Natural killer cell (primary cell): ENCODE data around the gene TENT5C. TPM values are rescaled to one million over a fixed set of nuclear protein-coding genes. Genes with fewer than 3 reads are reported as not detected.
A peak's percentile ranks its signal among the peaks of the same experiment; 100 is the strongest.

Experiments
- ATAC-seq, 3 donors: fragments of 150-1000 bp in 2 of 3; fragments of 200-7000 bp in 1 of 3; cut with Tn5 transposase; 1 replicate in 1 of 3; 2 replicates in 2 of 3; pipeline ENCODE4 v1.10.0; 2021; ENCODE audit warnings: mild to moderate bottlenecking in 2 of 3, moderate library complexity in 2 of 3
- DNase-seq, 2 donors: peaks; one replicate each; pipeline versions ENCODE4 v3.0.0 to v3.0.0-alpha.2; 2013 to 2021; ENCODE audit warnings: mixed read lengths in 1 of 2
- H3K27ac ChIP-seq: one replicate; pipeline ENCODE4 v1.5.1; 2013; ENCODE audit warnings: mild to moderate bottlenecking, low read length
- H3K27me3 ChIP-seq: one replicate; pipeline ENCODE4 v1.6.1; 2013; ENCODE audit warnings: low read length; ENCODE audit not compliant: control insufficient read depth, insufficient read depth
- H3K36me3 ChIP-seq: one replicate; pipeline ENCODE4 v1.6.1; 2013; ENCODE audit warnings: low read length; ENCODE audit not compliant: control insufficient read depth, insufficient read depth
- H3K4me1 ChIP-seq: one replicate; pipeline ENCODE4 v1.6.1; 2013; ENCODE audit warnings: low read length; ENCODE audit not compliant: control insufficient read depth, insufficient read depth
- H3K4me3 ChIP-seq: one replicate; pipeline ENCODE4 v1.5.1; 2013; ENCODE audit warnings: low read length
- H3K9me3 ChIP-seq: one replicate; pipeline ENCODE4 v1.6.1; 2013; ENCODE audit warnings: low read length; ENCODE audit not compliant: control insufficient read depth, insufficient read depth
- H3K27ac Mint-ChIP-seq, 2 donors: one replicate each; pipeline ENCODE4 v1.8.0; 2022; ENCODE audit warnings: mild to moderate bottlenecking in 2 of 2, mixed read lengths in 2 of 2, moderate library complexity in 1 of 2
- H3K27me3 Mint-ChIP-seq, 2 donors: one replicate each; pipeline ENCODE4 v1.8.0; 2022; ENCODE audit warnings: low read depth in 2 of 2, mixed read lengths in 2 of 2
- H3K36me3 Mint-ChIP-seq: one replicate; pipeline ENCODE4 v1.8.0; 2022; ENCODE audit warnings: mixed read lengths
- H3K4me1 Mint-ChIP-seq, 2 donors: one replicate each; pipeline ENCODE4 v1.8.0; 2022; ENCODE audit warnings: mixed read lengths in 2 of 2
- H3K4me3 Mint-ChIP-seq: one replicate; pipeline ENCODE4 v1.8.0; 2022; ENCODE audit warnings: mild to moderate bottlenecking, moderate library complexity, mixed read lengths
- H3K9me3 Mint-ChIP-seq, 2 donors: one replicate each; pipeline ENCODE4 v1.8.0; 2022; ENCODE audit warnings: mixed read lengths in 2 of 2
- WGBS: methylation state at CpG from one replicate; pipeline ENCODE4 v1.1.7; 2013; ENCODE audit warnings: missing lambda C conversion rate; ENCODE audit not compliant: insufficient coverage; 5-methylcytosine and 5-hydroxymethylcytosine counted together
- intact Hi-C: fragments of 100-400 bp; cut with micrococcal nuclease; formaldehyde crosslinking; loops from one replicate; pipeline ENCODE4 v1.14.2; 2022
- total RNA-seq, 4 donors: library from RNA; stranded (reverse); fragments of 120-200 nt in 1 of 4; gene quantifications; one replicate each; pipeline versions ENCODE4 v1.2.3 to v1.2.4, GENCODE V29; 2013 to 2022
- TF ChIP-seq, protein P1 (sequence below): fragments of 200-600 bp; IDR thresholded peaks from one replicate; pipeline ENCODE4 v1.8.0; 2022; ENCODE audit warnings: antibody characterized with exemption

TENT5C gene
- total RNA-seq, 3 donors from 2014 or later (not counting 1 experiment from before 2014, with no cell fraction given) = 80.6 to 109 (median 90.9) TPM

DNA sequence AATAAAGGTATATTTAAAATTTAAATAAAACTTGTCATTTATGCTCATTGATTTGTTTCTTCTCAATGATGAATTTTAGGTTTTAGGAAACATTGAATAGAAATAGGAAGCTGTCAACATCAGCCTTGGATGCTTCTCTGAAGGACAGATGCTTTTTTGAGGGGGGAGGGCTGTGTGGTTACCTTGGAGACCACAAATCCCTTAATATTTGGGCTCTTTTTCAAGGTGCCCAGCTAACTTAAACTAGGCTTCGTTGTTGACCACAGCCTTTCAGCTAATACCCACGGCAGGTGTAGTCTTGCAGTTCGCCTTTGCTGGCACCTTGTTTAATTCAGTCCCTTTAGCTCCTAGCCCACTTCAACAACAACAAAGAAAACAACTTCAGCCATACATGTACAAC is 22.5 kb downstream of the TENT5C start:
- H3K9me3 ChIP-seq = no peaks in the 10 kb centered on the region
- intact Hi-C loops = no loop called here
- ATAC-seq = no peak

DNA sequence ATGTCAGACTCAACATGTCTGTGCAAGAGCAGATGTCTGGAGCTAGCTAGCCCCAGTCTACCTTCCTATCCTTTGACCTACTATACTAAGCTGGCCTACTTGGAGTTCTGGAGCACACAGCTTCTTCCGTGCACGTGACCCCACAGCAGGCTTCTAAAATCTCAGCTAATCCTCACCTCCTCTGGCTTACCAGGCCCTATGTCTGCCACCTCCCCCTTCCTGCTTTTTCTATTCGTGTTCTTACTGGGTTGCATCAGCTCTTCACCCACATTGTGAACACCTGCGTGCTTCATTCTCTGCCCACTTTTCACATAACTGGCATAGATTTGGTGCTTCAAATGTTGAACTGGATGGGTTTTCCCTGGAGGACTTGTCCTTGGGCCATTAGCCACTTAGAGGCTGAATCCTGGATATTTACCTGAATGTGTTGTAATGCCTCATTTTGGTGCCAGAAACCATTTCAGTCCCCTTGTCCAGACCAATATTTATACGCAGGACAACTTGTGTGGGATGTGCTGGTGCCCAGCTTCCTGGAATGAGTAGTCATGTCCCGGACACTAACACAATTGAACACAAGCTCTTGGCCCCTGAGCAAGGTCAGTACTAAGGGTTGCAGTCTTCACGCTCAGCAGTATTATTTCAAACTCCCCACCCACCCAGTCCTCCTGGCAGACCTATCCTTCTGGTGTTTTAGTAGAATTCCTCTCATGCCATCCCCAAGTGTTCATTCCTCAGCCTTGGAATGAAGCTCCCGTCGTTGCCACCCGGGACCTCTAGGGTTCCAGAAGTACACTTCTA is 24.0 kb downstream of the TENT5C start:
- ATAC-seq (no peak), DNase-seq (no peak)
- intact Hi-C loops = no loop called here
- Mint-ChIP-seq H3K4me3 (peak overlapping the region; percentile 25), H3K9me3 (no peaks in the 10 kb centered on the region), H3K27me3 (peaks cover 10 to 11% of the 10 kb centered on the region in 2 donors), H3K36me3 (peaks cover 8% of the 10 kb centered on the region), H3K4me1 (peaks cover 19 to 25% of the 10 kb centered on the region in 2 donors), H3K27ac (peak overlapping the region in 1 of 2 donors; percentile 9)
- H3K9me3 ChIP-seq = no peaks in the 10 kb centered on the region
- peaks cover 5% of the 10 kb centered on the region for H3K36me3 ChIP-seq
- H3K4me1 ChIP-seq = peaks cover 11% of the 10 kb centered on the region
- 94% methylated on average over 10 of the region's 10 CpGs for WGBS
- no peak overlapping the region for H3K27ac ChIP-seq
- no peaks in the 10 kb centered on the region for H3K27me3 ChIP-seq
- H3K4me3 ChIP-seq = no peak overlapping the region
- TF ChIP-seq, protein P1, sequence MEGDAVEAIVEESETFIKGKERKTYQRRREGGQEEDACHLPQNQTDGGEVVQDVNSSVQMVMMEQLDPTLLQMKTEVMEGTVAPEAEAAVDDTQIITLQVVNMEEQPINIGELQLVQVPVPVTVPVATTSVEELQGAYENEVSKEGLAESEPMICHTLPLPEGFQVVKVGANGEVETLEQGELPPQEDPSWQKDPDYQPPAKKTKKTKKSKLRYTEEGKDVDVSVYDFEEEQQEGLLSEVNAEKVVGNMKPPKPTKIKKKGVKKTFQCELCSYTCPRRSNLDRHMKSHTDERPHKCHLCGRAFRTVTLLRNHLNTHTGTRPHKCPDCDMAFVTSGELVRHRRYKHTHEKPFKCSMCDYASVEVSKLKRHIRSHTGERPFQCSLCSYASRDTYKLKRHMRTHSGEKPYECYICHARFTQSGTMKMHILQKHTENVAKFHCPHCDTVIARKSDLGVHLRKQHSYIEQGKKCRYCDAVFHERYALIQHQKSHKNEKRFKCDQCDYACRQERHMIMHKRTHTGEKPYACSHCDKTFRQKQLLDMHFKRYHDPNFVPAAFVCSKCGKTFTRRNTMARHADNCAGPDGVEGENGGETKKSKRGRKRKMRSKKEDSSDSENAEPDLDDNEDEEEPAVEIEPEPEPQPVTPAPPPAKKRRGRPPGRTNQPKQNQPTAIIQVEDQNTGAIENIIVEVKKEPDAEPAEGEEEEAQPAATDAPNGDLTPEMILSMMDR = no peak

More for the DNA sequence above, 22.5 kb downstream of the TENT5C start:
- Histone ChIP-seq H3K4me3 (no peak overlapping the region), H3K4me1 (peaks cover 11% of the 10 kb centered on the region), H3K36me3 (peaks cover 16% of the 10 kb centered on the region), H3K27ac (no peak overlapping the region), H3K27me3 (no peaks in the 10 kb centered on the region)
- H3K4me3 Mint-ChIP-seq = no peak overlapping the region
- peaks cover under 1 to 6% of the 10 kb centered on the region in 2 donors for H3K27me3 Mint-ChIP-seq
- no peak for DNase-seq
- TF ChIP-seq, protein P1 = no peak
- peaks cover 25 to 32% of the 10 kb centered on the region in 2 donors for H3K4me1 Mint-ChIP-seq
- 86% methylated on average over 3 of the region's 3 CpGs for WGBS
- peaks cover 22% of the 10 kb centered on the region for H3K36me3 Mint-ChIP-seq
- no peak overlapping the region for H3K27ac Mint-ChIP-seq
- H3K9me3 Mint-ChIP-seq = no peaks in the 10 kb centered on the region

DNA sequence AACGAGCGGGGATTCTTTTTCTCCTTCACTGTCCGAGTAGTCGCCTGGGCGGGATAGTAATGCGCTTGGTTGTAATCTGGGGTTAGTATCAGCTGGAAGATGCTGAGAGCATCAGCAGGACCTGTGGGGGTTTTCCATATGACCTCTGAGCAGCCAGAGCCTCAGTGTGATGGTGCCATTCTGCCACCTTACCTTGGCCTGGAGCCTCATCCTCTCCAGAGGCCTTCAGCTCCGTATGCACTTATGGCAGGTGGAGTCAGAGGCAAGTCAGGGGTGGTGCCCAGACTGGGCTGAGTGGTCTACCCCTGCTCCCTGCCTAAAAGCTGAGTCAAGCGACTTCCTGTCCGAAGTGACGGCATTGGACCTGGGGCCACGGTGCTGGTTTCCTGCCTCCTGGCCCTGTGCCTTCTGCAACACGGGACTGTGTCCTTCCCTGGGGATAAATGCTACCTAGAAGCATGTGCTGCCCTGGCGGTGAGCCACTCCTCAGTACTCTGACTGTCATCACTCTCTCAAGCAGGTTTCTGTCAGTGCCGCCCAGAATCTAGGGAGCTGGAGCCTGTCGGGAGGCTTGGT is 24.7 kb downstream of the TENT5C start:
- H3K27ac Mint-ChIP-seq = peak overlapping the region in 1 of 2 donors; percentile 9
- no peaks in the 10 kb centered on the region for H3K9me3 ChIP-seq
- ATAC-seq = peak in 1 of 3 donors; percentile 14
- H3K36me3 ChIP-seq = peaks cover 4% of the 10 kb centered on the region
- peaks cover 11% of the 10 kb centered on the region for H3K4me1 ChIP-seq
- H3K9me3 Mint-ChIP-seq = no peaks in the 10 kb centered on the region
- H3K36me3 Mint-ChIP-seq = peaks cover under 1% of the 10 kb centered on the region
- intact Hi-C loops = no loop called here
- 95% methylated on average over 15 of the region's 15 CpGs for WGBS
- H3K4me3 ChIP-seq = no peak overlapping the region
- no peak overlapping the region for H3K4me3 Mint-ChIP-seq
- H3K4me1 Mint-ChIP-seq = peaks cover 19 to 25% of the 10 kb centered on the region in 2 donors
- H3K27me3 ChIP-seq = no peaks in the 10 kb centered on the region
- TF ChIP-seq, protein P1 = no peak
- H3K27ac ChIP-seq = no peak overlapping the region
- H3K27me3 Mint-ChIP-seq = peaks cover 15 to 18% of the 10 kb centered on the region in 2 donors
- DNase-seq = no peak
